Measurements from ENCODE around the gene RFTN1. TPM values are rescaled to one million over a fixed set of nuclear protein-coding genes. Genes with fewer than 3 reads are reported as not detected.

Gene RFTN1
- polyA plus RNA-seq, 2 of the 4 experiments (the other 2 are of a cell fraction), result 1.8 to 3.7 TPM

DNA sequence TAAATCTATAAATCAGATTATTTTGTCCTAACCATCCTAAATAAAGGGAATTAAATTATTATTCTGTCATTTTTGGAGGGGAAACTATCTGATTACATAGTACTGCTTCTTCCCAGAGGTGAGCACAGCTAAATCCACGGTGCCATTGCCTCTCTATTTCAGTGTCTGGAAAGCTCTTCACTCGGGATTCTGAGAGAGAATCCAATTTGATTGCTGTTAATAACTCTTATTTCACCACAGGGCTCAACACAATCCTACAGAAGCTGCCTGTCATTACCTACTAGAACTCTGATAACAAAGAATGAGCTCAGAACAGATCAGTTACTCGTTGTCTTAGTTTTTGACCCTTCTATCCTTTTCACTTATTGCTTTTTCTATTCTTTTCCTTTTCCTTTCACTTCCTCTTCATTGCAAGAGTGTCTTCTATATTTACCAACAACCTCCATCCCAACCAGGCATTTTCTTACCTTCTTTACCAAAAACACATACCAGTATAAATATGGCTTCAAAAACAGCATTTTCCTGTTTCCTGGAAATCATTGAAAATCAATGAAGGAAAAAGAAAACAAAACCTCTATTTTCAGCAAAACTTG lies 218.1 kb downstream of the RFTN1 start:
- WGBS (ENCODE audit: missing lambda C conversion rate), result 85% methylated on average over 3 of the region's 3 CpGs
- no peak for ATAC-seq
- no peak for FAIRE-seq
- Histone ChIP-seq H3K9me3 (peaks cover 13% of the 10 kb centered on the region; the same call in 1 of the 3 replicates), H3K4me1 (no peaks in the 10 kb centered on the region), H3K4me2 (no peak overlapping the region), H3K27ac (no peak overlapping the region), H3K4me3 (no peak overlapping the region)
- ChIA-PET CTCF (interaction anchor here (1.1 to 7.6 kb wide), 6 partner anchors 26 to 255 kb away, joined by 3 to 78 read pairs (median 4); partner anchors contain the start of genes DPH3 and OXNAD1), POLR2A (no interaction called here)
- DNase-seq (ENCODE audit: low read depth in 1 of 2, low spot score in 1 of 2), result no peak
- TF ChIP-seq MAZ (IDR thresholded peaks at IDR 0.05; ENCODE audit: borderline replicate concordance, low read depth, low read length) (no peak), MAX (IDR thresholded peaks at IDR 0.05) (no peak), HOXB5 (CRISPR knock-in tag; IDR thresholded peaks at IDR 0.05) (no peak)

- FAIRE-seq (no peak), ATAC-seq (no peak), DNase-seq (ENCODE audit: low read depth in 1 of 2, low spot score in 1 of 2) (no peak)
- ChIA-PET CTCF (interaction anchor here (1.4 to 7.6 kb wide), 4 partner anchors 26 to 256 kb away, joined by 3 to 78 read pairs (median 4); partner anchors contain the start of genes DPH3 and OXNAD1), POLR2A (no interaction called here)
- Histone ChIP-seq H3K27ac (no peak overlapping the region), H3K4me1 (no peaks in the 10 kb centered on the region), H3K9me3 (peaks cover 13% of the 10 kb centered on the region; the same call in 1 of the 3 replicates), H3K4me3 (no peak overlapping the region), H3K4me2 (no peak overlapping the region)
- TF ChIP-seq HOXB5 (CRISPR knock-in tag; IDR thresholded peaks at IDR 0.05) (no peak), RAD21 (conservative IDR thresholded peaks at IDR 0.05 in 1 of 2, IDR thresholded peaks at IDR 0.05 in 1 of 2) (no peak)
- 94% methylated on average over 5 of the region's 5 CpGs for WGBS (ENCODE audit: missing lambda C conversion rate)
Observed at GRCh38 chr3:16294844-16295243, 218.7 kb downstream of the RFTN1 start.

GRCh38 chr3:16290827-16291196 lies 222.7 kb downstream of the RFTN1 start:
- no peak for FAIRE-seq

DNA sequence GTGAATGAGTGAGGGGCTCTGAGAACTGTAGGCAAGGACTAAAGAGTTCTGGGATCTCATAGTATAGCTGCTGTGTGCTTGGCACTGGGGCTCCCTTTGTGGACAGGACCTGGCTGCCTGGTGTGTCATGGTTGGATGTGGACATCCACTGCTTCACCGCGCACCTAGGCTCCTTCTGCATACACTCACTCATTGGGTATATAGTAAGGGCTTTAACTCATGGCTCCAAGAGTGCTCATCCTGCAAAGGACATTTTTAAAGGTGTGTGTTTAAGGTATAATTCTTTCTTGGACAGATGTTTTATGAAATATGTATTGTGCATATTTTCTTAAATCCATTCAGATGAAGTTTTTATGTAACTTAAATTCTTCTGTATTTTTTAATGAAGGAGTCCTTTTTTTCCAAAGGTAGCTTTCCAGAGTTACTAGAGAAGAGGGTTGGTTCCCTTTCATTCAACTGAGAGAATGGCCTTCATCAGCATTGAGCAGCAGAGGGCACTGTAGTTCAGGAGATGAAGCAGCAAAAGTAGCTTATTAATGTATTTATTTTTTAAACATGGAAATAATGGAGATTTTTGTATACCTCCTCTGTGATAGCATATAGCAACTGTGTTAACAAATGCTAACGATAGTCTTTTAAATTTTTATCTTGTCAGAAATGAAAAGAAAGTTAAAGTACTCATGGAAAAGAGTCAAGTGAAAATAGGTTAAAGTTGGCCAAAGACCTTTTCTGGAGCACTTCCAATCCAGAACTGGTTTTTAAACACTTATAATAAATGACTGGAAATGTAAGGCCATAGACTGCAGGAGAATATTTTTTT lies 223.3 kb downstream of the RFTN1 start:
- no peak overlapping the region for H3K4me3 ChIP-seq
- 20% methylated on average over 3 of the region's 3 CpGs for WGBS (ENCODE audit: missing lambda C conversion rate)
- H3K4me2 ChIP-seq, result no peak overlapping the region
- ChIA-PET POLR2A (no interaction called here), CTCF (interaction anchor here (0.6 to 7.6 kb wide), 60 partner anchors 9 to 1528 kb away, joined by 3 to 78 read pairs (median 4); partner anchors contain the start of genes DPH3 and OXNAD1)
- H3K4me1 ChIP-seq, result no peaks in the 10 kb centered on the region
- H3K27ac ChIP-seq, result 0 out of 6 replicates have a peak overlapping the region, but pooled peaks of 1 of the 2 experiments have one; percentile 20
- DNase-seq (ENCODE audit: low read depth in 1 of 2, low spot score in 1 of 2), result peak; percentile 27 to 47
- peaks cover 8% of the 10 kb centered on the region; the same call in 1 of the 3 replicates for H3K9me3 ChIP-seq
- peak; percentile 68 to 80; a peak in 4 of 6 replicates for ATAC-seq
- peak; percentile 43 for FAIRE-seq
- peak; percentile 91 to 92 for TF ChIP-seq RAD21 (conservative IDR thresholded peaks at IDR 0.05 in 1 of 2, IDR thresholded peaks at IDR 0.05 in 1 of 2)
- TF ChIP-seq HOXA7 (CRISPR knock-in tag; IDR thresholded peaks at IDR 0.05), result no peak
- no peak for TF ChIP-seq BCL3 (IDR thresholded peaks at IDR 0.05)
- TF ChIP-seq KDM5A (IDR thresholded peaks at IDR 0.05), result no peak
- TF ChIP-seq MAFK (IDR thresholded peaks at IDR 0.05; ENCODE audit: partially characterized antibody), result peak; percentile 3
- no peak for TF ChIP-seq JUN (IDR thresholded peaks at IDR 0.05)
- no peak for TF ChIP-seq USF2 (IDR thresholded peaks at IDR 0.05)
- no peak for TF ChIP-seq CHD4 (IDR thresholded peaks at IDR 0.05; ENCODE audit: borderline replicate concordance)
- peak; percentile 94 for TF ChIP-seq CTCF (IDR thresholded peaks at IDR 0.05)

More at GRCh38 chr3:16290827-16291196, 222.7 kb downstream of the RFTN1 start:
- Histone ChIP-seq H3K27ac (0 out of 6 replicates have a peak overlapping the region, but pooled peaks of 1 of the 2 experiments have one; percentile 20), H3K9me3 (peaks cover 8% of the 10 kb centered on the region; the same call in 1 of the 3 replicates), H3K4me3 (no peak overlapping the region), H3K4me1 (no peaks in the 10 kb centered on the region), H3K4me2 (no peak overlapping the region)
- DNase-seq (ENCODE audit: low read depth in 1 of 2, low spot score in 1 of 2) (no peak), ATAC-seq (no peak)
- POLR2A ChIA-PET, result no interaction called here
- 32% methylated on average over 2 of the region's 2 CpGs for WGBS (ENCODE audit: missing lambda C conversion rate)
- CTCF ChIA-PET, result interaction anchor here (0.6 to 7.6 kb wide), 56 partner anchors 9 to 1528 kb away, joined by 3 to 78 read pairs (median 5); partner anchors contain the start of genes DPH3 and OXNAD1
- no peak for TF ChIP-seq EP300 (IDR thresholded peaks at IDR 0.05)
- no peak for TF ChIP-seq GATA3 (IDR thresholded peaks at IDR 0.05; ENCODE audit: borderline replicate concordance)
- no peak for TF ChIP-seq ELK1 (IDR thresholded peaks at IDR 0.05; ENCODE audit: low read depth, low read length)
- TF ChIP-seq CHD4 (IDR thresholded peaks at IDR 0.05; ENCODE audit: borderline replicate concordance), result no peak
- no peak for TF ChIP-seq ZNF302 (CRISPR knock-in tag; IDR thresholded peaks at IDR 0.05)
- no peak for TF ChIP-seq POLR2A (IDR thresholded peaks at IDR 0.05; ENCODE audit: low read length)
- no peak for TF ChIP-seq RAD21 (conservative IDR thresholded peaks at IDR 0.05 in 1 of 2, IDR thresholded peaks at IDR 0.05 in 1 of 2)
- no peak for TF ChIP-seq EHMT2 (IDR thresholded peaks at IDR 0.05; ENCODE audit: low read depth)
- no peak for TF ChIP-seq SMC3 (IDR thresholded peaks at IDR 0.05)
- no peak for TF ChIP-seq TP53 (CRISPR knock-in tag; IDR thresholded peaks at IDR 0.05)
- no peak for TF ChIP-seq HOXA7 (CRISPR knock-in tag; IDR thresholded peaks at IDR 0.05)
- TF ChIP-seq HDAC2 (IDR thresholded peaks at IDR 0.05), result no peak
- no peak for TF ChIP-seq KDM1A (IDR thresholded peaks at IDR 0.05; ENCODE audit: low read depth)
- TF ChIP-seq, protein P1, sequence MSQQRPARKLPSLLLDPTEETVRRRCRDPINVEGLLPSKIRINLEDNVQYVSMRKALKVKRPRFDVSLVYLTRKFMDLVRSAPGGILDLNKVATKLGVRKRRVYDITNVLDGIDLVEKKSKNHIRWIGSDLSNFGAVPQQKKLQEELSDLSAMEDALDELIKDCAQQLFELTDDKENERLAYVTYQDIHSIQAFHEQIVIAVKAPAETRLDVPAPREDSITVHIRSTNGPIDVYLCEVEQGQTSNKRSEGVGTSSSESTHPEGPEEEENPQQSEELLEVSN (IDR thresholded peaks at IDR 0.05; ENCODE audit: borderline replicate concordance, low read depth), result no peak
- TF ChIP-seq ZSCAN20 (CRISPR knock-in tag; IDR thresholded peaks at IDR 0.05), result no peak
- TF ChIP-seq MAFK (IDR thresholded peaks at IDR 0.05; ENCODE audit: partially characterized antibody), result no peak
